Esophagus muscularis mucosa (tissue), 4 donors: Measurements from ENCODE around the gene BCL11B.

ENCODE experiments used
- CTCF ChIP-seq, 3 experiments: fragments of 200-600 bp in 2 of 3; fragments of 450-650 bp in 1 of 3; sonication (generic) in 2 of 3; IDR thresholded peaks; one replicate each; pipeline ENCODE4 v1.5.1; 2017 to 2019; ENCODE audit warnings: antibody characterized with exemption in 3 of 3, mild to moderate bottlenecking in 2 of 3, moderate library complexity in 1 of 3
- EP300 ChIP-seq: sonication (generic); formaldehyde crosslinking; IDR thresholded peaks from one replicate; pipeline ENCODE4 v1.6.1; 2017; ENCODE audit warnings: antibody characterized with exemption
- POLR2AphosphoS5 ChIP-seq, 2 donors: sonication (generic); formaldehyde crosslinking; IDR thresholded peaks; one replicate each; pipeline ENCODE4 v1.6.1; 2017; ENCODE audit warnings: antibody characterized with exemption in 2 of 2

GRCh38 chr14:99212646-99213045, 59.4 kb downstream of the BCL11B start:
- no peak for TF ChIP-seq CTCF (IDR thresholded peaks at IDR 0.05)
- no peak for TF ChIP-seq EP300
- no peak for TF ChIP-seq POLR2AphosphoS5 (IDR thresholded peaks at IDR 0.05)
